ENCODE data around the gene SBNO1.
"Not testable (repeated sequence)": the region's sequence is repeated elsewhere in the genome, so short reads cannot be mapped to it uniquely, and the experiment has no call there.

The SBNO1 gene

DNA sequence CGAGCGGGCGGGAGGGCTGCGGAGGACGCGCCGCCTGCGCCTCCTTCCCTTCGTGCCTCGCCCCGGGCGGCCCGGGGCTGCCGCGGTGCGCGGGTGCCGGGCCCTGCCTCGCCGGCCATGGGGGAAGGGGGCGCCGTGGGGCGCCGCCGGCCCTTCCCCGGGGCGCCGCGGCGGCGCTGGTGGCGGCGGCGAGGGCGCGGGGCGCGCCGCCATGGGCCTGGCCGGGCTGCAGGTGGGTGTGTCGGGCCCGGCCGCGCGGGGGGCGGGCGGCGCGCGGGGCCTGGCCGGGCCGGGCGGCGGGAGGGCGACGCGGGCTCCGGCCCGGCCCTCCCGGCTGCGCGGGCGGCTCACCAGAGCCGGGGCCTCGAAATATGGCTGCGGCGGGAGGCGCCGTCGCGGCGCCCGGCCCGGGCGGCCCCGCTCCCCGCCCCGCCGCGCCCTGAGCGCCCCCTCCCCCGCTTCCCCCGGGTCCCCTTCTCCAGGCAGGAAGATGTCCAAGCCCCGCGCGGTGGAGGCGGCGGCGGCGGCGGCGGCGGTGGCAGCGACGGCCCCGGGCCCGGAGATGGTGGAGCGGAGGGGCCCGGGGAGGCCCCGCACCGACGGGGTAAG lies 24.4 kb upstream of the SBNO1 start:
- DNase-seq (ENCODE audit: low spot score) = no peak

DNA sequence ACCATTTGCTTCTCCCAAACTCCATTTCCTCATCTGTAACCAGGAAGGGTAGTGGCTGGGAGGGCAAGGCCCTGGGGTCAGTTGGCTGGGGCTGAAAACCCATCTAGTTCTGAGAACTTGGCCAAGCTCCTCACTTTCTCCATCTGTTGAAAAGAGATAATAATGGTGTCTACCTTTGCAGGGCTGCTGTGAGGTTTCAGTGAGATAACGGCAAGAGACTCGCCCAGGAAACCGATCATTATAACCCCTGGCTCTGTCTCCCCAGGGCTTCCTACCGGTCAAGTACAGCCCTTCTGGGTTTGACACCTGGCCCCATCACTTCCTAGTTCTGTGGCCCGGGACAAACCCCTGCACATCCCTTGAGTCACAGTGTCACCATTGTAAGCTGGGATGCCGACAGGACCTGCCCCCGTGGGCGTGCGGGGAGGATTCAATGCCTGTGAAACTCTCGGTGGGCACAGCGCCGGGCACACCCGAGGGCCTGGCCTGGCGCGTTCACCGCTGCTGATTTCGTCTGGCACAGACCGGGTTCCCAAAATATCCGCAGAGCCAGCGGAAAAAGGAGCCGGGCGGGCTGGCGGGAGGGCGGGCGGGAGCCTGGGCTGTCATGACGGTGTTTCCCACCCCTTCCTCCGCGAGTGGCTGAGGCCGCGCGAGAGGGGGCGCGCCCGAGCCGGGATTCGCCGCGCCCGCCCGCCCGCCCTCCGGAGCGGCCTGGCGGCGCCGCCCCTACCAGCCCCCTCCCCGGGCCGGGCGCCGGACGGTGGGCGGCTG lies 23.7 kb upstream of the SBNO1 start:
- DNase-seq (ENCODE audit: low spot score) = peak; percentile 64

DNA sequence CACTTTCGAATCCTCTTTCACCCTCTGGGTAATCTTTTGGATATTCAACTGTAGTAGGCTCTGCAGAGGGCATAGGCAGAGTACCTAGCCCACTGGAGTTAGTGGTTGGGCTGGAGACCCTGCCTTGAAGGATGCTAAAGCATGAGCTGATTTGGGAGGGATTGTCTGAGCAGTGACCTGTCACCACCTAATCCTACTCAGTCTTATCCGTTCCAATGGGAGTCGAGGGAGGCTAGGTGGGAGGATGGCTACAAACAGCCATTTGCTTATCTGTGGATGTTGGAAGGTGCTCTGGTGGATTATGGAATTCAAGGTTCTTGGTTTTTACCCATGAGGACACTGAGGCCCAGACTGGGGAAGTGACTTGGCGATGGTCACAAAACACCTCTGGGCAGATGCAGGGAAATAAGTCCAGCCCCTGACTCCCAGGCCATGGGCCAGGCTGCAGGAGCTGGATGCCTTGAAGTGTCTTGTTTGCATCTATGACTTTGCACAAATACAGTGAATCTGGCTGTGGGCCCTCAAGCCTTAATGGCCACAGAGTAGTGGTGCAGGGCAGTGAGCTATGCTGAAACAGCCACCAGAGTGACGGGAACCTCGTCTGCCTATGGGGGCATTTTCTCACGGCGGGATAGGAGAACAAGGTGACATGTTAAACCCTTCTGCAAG lies 23.0 kb upstream of the SBNO1 start:
- DNase-seq (ENCODE audit: low spot score) = no peak

GRCh38 chr12:123385536-123385935 lies 20.9 kb upstream of the SBNO1 start:
- not testable (repeated sequence) for DNase-seq (ENCODE audit: low spot score)

GRCh38 chr12:123384994-123385376 lies 20.3 kb upstream of the SBNO1 start:
- no peak for DNase-seq (ENCODE audit: low spot score)

GRCh38 chr12:123384318-123384993 lies 19.8 kb upstream of the SBNO1 start:
- peak; percentile 37 for DNase-seq (ENCODE audit: low spot score)

- DNase-seq (ENCODE audit: low spot score) = no peak
Observed at GRCh38 chr12:123382684-123383083, 18.0 kb upstream of the SBNO1 start.

GRCh38 chr12:123379391-123379790 lies 14.7 kb upstream of the SBNO1 start:
- no peak for DNase-seq (ENCODE audit: low spot score)

DNA sequence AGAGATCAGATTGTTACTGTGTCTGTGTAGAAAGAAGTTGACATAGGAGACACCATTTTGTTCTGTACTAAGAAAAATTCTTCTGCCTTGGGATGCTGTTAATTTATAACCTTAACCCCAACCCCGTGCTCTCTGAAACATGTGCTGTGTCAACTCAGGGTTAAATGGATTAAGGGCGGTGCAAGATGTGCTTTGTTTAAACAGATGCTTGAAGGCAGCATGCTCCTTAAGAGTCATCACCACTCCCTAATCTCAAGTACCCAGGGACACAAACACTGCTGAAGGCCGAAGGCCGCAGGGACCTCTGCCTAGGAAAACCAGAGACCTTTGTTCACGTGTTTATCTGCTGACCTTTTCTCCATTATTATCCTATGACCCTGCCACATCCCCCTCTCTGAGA lies 7.8 kb upstream of the SBNO1 start:
- not testable (repeated sequence) for DNase-seq (ENCODE audit: low spot score)

- DNase-seq (ENCODE audit: low spot score) = not testable (repeated sequence)
Observed at GRCh38 chr12:123371667-123372368, 7.2 kb upstream of the SBNO1 start.

DNA sequence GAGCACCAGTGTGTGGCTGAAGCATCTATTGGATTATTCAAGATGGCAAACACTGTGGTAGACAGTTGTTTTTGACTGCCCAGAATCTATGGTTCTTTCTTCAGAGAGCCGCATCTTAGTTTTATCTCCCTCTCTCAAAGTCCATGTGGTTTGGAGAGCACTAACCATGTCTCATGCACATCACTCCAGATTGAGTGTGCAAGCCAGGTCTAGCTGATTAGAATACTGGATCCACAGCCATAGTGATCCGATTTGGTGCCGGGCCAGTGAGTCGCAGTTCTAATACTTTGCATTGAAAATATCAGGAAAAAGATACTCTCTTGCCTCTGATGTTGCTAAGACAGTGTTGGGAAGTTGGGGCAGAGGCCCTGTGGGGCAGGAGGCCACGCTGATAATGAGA lies 4.6 kb upstream of the SBNO1 start:
- DNase-seq (ENCODE audit: low spot score) = no peak

DNA sequence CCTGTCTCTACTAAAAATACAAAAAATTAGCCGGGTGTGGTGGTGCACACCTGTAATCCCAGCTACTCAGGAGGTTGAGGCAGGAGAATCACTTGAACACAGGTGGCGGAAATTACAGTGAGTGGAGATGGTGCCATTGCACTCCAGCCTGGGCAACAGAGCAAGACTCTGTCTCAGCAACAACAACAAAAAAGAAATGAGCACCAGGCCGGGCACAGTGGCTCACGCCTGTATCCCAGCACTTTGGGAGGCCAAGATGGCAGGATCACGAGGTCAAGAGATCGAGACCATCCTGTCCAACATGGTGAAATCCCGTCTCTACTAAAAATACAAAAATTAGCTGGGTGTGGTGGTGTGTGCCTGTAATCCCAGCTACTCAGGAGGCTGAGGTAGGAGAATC lies 3.8 kb upstream of the SBNO1 start:
- not testable (repeated sequence) for DNase-seq (ENCODE audit: low spot score)

- no peak for DNase-seq (ENCODE audit: low spot score)
Observed at GRCh38 chr12:123367511-123367910, 2.9 kb upstream of the SBNO1 start.

GRCh38 chr12:123365025-123365917 lies 624 bp upstream of the SBNO1 start:
- DNase-seq (ENCODE audit: low spot score) = peak; percentile 100

DNA sequence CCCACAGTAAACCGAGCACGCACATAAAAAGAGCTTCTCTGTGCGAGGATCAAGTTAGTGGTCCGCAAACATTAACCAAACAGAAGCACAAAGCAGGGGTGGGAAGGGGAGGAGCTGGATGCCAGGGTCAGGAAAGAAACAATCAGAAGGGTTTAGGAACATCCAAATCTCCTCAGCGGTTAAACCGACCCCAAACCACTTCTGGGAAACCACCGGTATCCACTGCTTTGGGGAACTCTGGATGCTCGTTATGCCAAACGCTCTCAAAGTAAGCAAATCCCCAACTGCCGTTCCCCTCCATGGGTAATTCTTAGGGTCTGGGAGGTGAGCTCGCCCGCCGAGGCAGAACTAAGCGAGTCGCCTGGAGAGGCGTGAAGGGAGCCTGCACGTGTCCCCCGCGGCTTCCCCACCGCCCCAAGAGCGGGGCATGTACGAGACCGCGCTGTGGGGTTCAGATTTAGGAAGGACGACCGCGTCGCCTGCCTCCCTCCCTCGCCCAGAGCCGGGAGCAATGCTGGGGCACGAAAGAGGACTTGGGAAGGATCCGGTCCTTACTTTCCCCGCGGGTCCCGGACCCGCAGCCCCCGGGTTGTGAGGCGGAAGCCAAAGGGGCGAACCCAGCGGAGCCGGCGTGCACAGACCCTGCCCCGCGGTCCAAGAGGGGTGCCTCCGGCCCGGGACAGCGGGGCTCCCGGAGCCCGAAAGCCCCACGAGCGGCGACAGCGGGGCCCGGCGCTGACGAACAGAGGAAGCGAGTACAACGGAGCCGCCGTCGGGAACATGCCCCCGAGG lies 711 bp downstream of the SBNO1 start:
- no peak for DNase-seq (ENCODE audit: low spot score)

- DNase-seq (ENCODE audit: low spot score) = no peak
Observed at GRCh38 chr12:123363390-123363739, 1.3 kb downstream of the SBNO1 start.

DNA sequence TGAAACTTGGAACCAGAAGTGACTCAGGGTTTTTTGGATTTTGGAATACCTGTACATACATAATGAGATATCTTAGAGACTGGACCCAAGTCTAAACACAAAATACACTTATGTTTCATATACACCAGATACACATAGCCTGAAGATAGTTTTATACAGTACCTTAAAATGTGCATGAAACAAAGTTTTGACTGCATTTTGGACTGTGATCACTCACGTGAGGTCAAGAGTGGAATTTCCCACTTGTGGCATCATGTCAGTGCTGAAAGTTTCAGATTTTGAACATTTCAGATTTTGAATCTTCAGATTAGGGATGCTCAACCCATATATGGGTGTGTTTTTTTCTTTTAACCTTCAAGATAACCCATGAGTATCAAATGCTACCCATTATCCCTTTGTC lies 6.6 kb downstream of the SBNO1 start:
- DNase-seq (ENCODE audit: low spot score) = no peak

DNA sequence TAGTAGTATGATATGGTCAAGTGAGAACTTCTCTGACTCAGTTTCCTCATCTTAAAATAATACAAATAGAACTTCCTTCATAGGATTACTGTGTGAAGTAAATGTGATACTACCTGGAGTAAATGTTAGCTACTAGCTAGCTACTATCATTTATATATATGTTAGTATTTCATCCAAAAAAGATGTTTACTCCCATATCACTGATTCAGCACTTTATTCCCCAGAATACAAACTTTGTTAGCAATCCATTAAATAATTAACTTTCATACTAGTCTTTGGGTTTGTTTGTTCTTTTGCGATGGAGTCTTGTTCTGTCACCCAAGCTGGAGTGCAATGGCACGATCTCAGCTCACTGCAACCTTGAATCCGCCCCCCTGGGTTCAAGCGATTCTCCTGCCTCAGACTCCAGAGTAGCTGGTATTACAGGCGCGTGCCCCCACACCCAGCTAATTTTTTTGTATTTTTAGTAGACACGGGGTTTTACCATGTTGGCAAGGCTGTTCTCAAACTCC lies 8.4 kb downstream of the SBNO1 start:
- no peak for DNase-seq (ENCODE audit: low spot score)

- no peak for DNase-seq (ENCODE audit: low spot score)
Observed at GRCh38 chr12:123354600-123354999, 10.0 kb downstream of the SBNO1 start.

DNA sequence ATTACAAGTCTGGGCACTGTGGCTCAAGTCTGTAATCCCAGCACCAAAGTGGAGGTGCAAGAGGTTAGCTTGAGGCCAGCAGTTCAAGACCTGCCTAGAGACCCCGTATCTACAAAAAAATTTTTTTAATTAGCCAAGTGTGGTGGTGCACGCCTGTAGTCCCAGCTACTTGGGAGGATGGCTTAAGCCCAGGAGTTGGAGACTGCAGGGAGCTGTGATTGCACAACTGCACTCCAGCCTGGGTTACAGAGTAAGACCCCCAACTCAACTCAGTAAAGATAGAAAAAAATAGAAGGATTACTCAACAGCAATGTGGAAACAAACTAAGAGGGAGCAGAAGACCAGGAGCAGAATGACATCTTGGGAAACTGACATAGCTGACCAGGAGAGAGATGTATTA lies 13.3 kb downstream of the SBNO1 start:
- DNase-seq (ENCODE audit: low spot score) = no peak
